Keratinocyte (primary cell): Measurements from ENCODE around the gene CEP131.

ENCODE experiments used
- CTCF ChIP-seq, 3 experiments: IDR thresholded peaks in 1 of 3; conservative IDR thresholded peaks in 1 of 3; optimal IDR thresholded peaks in 1 of 3; 2 replicates in 2 of 3; 3 replicates in 1 of 3; pipeline versions ENCODE3 to v1.5.1; 2011; ENCODE audit warnings: low read length in 3 of 3, mild to moderate bottlenecking in 3 of 3, moderate library complexity in 2 of 3, control low read depth in 1 of 3, inconsistent platforms in 1 of 3; ENCODE audit not compliant: insufficient read depth in 2 of 3; ENCODE audit errors: extremely low read depth in 1 of 3
- EZH2 ChIP-seq: IDR thresholded peaks from one replicate; pipeline ENCODE4 v1.6.1; 2012; ENCODE audit warnings: inconsistent platforms, mild to moderate bottlenecking, low read length, moderate library complexity

GRCh38 chr17:81186203-81186602, 36.6 kb downstream of the CEP131 start:
- no peak for TF ChIP-seq CTCF (optimal IDR thresholded peaks at IDR 0.05 in 1 of 3, IDR thresholded peaks at IDR 0.05 in 1 of 3, conservative IDR thresholded peaks at IDR 0.05 in 1 of 3; ENCODE audit: extremely low read depth in 1 of 3, insufficient read depth in 2 of 3, low read length in 3 of 3)
- no peak for TF ChIP-seq EZH2
